Astrocyte (in vitro differentiated cells and primary cell): ENCODE measurements around the gene SLC13A1.

Experiments used
- EZH2 ChIP-seq: IDR thresholded peaks from 2 replicates; pipeline ENCODE4 v1.6.1; 2012; ENCODE audit warnings: mild to moderate bottlenecking, low read length, inconsistent platforms; ENCODE audit not compliant: insufficient read depth
- TF ChIP-seq, protein P1 (sequence below): IDR thresholded peaks from 2 replicates; pipeline ENCODE4 v1.5.1; 2011; ENCODE audit warnings: low read depth, mild to moderate bottlenecking, inconsistent platforms, low read length, moderate library complexity; ENCODE audit not compliant: insufficient read depth

DNA sequence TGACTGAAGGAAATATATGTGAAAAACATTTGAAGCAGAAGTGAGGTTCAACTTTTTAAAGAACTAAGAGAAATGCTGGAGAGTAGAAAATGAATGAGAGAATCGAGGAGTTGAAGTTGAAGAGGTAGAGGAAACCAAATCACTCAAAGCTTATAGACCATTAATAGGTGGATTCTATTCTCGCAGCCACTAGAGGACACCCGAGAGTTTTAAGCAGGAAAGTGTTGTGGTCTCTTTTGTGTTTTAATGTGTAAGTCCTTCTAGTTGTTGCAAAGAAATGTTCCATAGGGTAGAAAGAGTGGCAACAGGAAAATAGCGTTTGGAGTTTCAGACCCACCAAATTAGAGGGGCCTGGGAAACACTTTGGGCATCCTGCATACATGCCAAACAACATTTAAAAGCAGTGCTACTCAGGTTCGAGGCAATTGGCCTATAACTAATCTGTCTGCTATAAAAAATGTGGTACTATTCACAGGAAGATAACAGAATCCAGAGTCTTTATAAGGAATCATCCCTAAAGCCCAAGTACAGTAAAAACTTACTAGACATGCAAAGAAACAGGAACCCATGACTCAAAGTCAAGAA lies 129.0 kb downstream of the SLC13A1 start:
- TF ChIP-seq, protein P1, sequence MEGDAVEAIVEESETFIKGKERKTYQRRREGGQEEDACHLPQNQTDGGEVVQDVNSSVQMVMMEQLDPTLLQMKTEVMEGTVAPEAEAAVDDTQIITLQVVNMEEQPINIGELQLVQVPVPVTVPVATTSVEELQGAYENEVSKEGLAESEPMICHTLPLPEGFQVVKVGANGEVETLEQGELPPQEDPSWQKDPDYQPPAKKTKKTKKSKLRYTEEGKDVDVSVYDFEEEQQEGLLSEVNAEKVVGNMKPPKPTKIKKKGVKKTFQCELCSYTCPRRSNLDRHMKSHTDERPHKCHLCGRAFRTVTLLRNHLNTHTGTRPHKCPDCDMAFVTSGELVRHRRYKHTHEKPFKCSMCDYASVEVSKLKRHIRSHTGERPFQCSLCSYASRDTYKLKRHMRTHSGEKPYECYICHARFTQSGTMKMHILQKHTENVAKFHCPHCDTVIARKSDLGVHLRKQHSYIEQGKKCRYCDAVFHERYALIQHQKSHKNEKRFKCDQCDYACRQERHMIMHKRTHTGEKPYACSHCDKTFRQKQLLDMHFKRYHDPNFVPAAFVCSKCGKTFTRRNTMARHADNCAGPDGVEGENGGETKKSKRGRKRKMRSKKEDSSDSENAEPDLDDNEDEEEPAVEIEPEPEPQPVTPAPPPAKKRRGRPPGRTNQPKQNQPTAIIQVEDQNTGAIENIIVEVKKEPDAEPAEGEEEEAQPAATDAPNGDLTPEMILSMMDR = peak; percentile 41
- TF ChIP-seq EZH2 = no peak
